RPMI8226 (cell line): ENCODE data around the gene LCE1E.

Source experiments
- DNase-seq: peaks from one replicate; pipeline ENCODE4 v3.0.0-alpha.2; 2015

LCE1E gene, protein sequence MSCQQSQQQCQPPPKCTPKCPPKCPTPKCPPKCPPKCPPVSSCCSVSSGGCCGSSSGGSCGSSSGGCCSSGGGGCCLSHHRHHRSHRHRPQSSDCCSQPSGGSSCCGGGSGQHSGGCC

DNA sequence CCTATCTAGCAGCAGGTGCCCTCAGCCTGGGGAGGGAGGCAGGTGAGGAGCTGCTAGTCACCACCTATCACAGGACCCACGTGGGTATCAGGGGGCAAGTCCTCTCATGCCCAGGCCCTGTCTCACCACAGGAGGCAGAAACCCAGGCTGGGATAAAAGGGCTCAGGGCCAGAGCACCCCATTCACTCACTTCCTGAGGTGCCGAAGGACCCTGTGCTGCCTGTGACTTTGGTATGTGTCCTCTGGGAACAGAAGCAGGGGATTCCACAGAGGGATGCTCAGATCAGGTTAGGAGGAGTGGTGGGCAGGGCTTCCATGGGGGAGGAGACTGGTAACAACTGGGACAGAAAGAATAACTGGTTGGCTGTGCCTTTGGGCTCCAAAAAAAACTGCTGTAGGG lies at the start of gene LCE1E:
TSS of gene LCE1E (plus strand) at position 181 of the 400 bp plus-strand sequence. CDS start 1,043 bp downstream, outside the sequence.
- DNase-seq: no peak

DNA sequence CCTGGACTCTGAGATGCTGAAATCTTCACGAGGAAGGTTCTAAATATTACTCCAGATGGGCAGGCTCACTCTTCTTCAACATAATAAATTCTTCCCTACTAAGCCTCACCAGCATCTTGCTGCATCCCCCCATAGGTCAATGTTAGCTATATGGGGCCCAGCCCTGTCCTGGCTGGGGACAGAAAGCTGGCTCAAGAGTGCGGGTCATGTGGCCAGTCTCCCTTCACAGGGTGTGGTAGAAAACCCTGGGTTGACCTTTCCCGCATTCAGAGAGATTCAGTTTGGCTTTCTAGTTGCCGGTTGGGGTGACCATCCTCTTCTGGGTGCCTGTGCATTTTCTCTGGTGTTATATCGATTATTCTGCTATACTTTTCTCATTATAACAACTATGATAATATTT lies 48.1 kb upstream of the LCE1E start:
- no peak for DNase-seq

DNA sequence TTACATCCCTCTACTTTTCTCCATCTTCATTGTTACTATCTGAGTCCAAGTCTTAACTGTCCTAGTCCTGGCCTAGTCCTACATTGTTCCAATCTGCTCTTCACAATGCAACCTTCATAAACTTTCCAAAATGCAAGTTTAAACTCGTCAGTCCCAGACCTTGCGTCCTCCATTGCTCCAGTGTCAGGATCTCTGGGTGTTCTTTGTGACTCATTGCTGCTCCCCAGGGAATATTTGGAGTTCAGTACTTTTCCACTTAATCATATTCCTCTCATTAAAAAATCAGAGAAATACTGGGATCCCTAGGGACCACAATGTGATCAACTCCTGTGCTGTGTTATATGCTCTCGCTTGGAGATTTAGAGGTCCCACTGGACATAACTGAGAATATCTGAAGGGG lies 46.2 kb upstream of the LCE1E start:
- DNase-seq: no peak

DNA sequence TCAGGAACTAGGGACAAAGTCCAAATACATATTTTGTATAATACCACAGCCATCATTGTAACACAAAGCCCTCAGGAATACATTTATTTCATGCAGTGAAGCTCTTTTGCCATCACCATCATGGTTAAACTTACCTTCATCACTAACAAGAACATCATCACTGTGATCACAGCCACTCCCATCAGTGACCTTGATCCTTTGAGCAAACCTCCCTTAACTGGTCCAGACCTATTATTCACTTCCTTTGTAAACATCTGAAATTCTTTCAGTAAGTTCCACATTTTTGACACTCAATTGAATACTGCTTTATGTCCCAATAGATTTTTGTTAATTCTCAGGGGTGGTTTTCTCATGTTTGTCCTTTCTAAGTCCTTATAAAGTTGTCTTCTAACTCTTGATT lies 44.4 kb upstream of the LCE1E start:
- no peak for DNase-seq

DNA sequence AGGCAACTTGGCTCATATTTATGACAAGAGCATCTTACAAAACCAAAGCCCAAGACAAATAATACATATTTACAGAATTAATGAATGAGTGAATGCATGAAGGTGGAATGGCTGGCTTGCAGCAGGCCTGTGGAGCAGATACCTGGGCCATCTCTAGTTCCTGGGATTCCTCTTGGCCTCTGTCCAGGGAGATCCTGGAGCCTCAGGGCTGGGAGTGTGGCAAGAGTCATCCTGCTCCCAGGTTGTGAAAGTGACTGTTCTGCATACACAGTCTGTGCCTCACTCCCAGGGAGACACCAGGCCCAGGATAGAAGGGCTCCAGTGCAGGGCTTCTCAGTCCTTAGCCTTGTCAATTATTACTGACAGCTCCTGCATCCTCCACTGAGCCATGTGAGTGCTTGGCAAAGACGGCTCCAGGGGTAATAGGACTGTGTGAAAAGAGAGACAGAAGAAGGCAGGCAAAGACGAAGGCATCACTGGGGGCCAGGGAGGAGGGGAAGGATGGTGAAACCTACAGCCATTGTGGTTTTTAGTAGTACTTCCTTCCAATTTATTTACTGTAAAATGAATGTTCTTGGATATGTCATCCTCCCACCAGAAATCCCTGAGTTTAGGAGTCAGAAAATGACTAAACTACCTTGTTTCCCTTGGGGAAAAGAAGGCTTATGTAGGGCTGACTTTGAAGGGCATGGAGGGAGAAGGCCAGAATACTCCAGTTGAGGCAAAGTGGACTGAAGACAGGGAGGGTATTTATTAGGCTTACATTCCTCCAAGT lies 42.5 kb upstream of the LCE1E start:
- DNase-seq: no peak

DNA sequence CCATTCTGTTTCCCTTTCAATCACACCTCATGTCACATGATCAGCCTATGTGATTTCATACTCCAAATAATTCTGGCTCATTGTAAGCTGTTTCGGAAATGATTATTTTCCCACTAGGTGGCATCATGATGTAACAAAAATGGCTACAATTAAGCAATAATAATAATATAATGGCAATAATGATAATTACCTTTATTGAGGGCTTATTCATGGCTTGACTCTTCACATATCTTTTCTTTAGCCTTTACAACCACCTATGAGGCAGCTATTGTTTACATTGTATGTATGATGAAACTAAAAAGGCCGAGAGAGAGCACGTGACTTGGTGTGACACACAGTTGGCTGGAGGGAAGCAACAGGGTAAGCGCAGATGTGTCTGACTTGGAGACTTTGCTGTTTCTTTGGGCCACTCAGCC lies 40.8 kb upstream of the LCE1E start:
- DNase-seq: no peak

DNA sequence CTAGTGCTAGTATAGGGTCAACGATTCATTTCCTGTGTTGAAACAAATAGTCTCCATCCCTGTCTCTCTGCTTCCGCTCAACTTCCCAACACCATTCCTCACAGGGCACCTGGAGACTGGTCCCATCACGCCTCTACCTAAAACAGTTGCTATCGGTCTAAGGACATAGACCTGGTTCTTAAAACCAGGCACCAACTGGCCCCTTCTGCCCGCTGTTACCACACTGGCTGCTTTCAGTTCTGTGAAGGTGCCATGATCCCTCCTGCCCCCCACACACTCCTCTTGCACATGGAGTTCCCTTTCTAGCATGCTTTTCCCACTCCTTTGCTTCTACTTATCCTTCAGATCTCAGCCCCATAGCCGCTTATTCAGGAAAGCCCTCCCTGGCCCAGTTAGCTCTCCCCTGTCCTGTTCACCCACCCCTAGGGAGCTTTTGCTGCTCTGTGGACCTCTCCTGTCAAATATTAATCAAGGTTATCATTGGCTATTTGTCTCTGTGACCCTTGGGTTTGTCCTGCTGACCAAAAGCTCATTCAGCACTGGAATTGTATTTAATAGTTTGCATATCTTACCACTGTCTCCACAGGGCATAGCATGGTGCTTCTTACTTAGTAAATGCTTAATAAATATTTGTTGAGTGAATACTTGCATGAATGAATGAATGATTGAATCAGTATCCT lies 40.2 kb upstream of the LCE1E start:
- DNase-seq: no peak

DNA sequence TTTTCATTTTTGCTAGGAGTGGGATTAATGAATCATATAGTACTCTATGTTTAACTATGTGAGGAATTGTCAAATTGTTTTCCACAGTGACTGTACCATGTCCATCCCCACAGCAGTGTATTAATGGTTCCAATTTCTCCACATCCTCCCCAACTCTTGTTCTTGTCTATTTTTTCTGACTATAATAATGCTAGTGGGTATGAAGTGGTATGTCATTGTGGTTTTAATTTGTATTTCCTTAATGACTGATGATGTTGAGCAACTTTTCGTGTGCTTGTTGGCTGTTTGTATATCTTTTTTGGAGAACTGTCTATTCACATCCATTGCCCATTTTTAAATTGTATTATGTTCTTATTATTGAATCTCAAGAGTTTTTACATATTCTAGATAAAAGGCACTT lies 38.2 kb upstream of the LCE1E start:
- no peak for DNase-seq

DNA sequence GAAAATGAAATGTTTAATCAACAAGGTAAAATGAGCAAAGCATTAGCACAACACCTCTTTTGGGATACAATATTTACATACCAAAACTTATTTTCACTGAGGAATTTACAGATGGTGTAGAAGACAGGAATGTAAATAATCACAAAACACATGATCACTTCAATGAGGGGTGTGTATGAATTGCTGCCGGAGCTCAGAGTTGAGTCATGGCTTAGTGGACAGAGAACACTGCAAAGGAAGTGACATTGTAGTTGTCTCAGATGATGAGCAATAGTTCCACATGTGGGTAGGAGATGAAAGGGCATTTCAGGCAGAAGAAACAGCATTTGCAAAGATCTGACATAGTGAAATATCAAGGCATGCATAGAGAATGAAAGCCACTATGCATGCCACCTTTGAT lies 33.8 kb upstream of the LCE1E start:
- DNase-seq: no peak

DNA sequence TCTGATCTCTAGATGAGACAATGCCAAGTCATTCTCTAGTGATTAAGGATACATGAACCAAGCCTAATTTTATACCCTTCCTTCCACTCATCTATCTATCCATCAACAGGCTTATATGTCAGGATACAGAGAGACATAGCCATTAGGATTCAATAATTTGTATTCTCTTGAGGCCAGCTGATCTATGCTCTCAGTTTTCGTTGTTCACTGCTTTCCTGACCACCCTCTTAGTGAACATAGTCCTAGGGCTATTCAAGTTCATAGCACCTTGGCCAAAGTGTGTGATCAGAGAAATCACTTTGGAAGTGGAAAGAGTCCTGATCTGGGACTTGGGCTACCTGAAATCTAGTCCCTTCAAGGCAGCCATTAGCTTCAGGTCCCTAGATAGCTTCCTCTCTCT lies 32.5 kb upstream of the LCE1E start:
- DNase-seq: no peak

DNA sequence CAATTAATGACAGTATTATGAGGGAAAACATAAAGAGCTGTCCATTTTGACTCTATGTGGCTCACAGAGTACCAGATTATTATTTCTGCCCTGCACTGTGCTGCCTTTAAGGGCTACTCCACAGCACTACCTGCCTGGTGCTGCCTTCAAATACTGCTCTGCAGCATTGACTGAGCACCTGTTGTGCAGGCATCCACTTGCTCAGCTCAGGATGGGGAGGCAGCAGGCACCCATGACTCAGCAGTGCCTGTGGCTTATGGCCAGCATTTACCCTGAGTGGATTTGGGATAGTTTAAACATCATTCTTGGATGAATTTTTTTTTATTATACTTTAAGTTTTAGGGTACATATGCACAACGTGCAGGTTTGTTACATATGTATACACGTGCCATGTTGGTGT lies 29.2 kb upstream of the LCE1E start:
- no peak for DNase-seq

DNA sequence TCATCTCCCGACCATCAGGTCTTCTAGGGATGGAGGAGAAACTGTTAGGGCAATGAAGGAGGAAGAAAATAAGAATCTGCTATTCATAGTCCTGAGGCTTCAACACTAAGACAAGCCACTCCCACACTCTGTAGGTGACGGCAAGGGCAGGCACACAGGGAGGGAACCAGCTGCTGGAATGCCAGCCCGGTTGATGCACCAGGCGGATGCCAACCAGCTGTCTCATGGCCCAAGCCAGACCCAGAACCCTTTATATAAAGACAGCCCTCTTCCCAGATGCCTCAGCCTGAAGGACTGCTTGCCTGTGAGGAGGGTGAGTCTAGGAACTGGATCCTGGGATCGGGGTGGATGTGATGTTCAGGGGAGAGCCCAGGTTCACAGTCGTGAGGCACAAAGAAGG lies 28.3 kb upstream of the LCE1E start, which contains the start of gene KPRP:
TSS of gene KPRP (plus strand) at position 279 of the 400 bp plus-strand sequence. CDS start 1,564 bp downstream, outside the sequence.
- DNase-seq: no peak

DNA sequence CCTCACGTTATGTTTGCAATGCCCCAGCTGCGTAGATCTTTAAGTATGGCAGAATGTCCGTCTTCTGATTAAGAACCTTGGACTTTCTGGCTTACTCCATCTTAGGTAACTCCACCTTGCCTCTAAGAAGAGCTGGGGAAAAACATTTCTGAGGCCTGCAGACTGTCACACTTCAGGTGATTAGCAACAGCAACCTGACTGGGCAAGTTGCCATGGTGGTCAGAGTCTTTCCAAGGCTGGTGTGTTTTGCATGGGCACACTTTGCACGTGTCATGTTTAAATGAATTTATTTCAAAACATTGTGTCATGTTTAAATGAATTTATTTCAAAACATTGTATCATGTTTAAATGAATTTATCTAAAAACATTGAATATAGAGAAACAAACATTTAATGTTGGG lies 27.4 kb upstream of the LCE1E start:
- DNase-seq: peak; percentile 6

DNA sequence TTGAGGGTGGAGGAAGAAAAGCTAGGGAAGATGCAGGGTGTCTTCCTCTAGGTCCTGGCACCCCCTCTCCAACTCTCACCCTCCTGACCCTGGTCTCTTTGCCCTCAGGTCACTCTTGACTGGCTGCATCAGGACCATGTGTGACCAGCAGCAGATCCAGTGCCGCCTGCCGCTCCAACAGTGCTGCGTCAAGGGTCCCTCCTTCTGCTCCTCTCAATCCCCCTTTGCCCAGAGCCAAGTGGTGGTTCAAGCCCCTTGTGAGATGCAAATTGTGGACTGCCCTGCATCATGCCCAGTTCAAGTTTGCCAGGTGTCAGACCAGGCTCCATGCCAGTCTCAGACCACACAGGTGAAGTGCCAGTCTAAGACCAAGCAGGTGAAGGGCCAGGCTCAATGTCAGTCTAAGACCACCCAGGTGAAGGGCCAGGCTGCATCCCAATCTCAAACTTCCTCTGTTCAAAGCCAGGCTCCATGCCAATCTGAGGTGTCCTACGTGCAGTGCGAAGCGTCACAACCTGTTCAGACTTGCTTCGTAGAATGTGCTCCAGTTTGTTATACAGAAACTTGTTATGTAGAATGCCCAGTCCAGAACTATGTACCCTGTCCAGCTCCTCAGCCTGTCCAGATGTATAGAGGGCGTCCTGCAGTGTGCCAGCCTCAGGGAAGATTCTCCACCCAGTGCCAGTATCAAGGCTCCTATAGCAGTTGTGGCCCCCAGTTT lies 26.4 kb upstream of the LCE1E start:
- no peak for DNase-seq

DNA sequence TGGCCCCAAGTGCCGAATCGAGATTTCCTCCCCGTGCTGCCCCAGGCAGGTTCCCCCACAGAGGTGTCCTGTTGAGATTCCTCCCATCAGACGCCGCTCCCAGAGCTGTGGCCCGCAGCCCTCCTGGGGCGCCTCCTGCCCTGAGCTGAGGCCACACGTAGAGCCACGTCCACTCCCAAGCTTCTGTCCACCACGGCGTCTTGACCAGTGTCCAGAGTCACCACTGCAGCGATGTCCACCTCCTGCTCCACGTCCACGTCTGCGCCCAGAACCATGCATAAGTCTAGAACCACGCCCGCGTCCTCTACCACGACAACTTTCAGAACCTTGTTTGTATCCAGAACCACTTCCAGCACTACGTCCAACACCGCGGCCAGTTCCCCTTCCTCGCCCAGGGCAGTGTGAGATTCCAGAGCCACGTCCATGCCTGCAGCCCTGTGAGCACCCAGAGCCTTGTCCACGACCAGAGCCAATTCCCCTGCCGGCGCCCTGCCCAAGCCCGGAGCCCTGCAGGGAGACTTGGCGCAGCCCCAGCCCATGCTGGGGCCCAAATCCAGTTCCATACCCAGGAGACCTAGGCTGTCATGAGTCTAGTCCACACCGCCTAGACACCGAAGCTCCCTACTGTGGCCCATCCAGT lies 25.4 kb upstream of the LCE1E start:
- no peak for DNase-seq

DNA sequence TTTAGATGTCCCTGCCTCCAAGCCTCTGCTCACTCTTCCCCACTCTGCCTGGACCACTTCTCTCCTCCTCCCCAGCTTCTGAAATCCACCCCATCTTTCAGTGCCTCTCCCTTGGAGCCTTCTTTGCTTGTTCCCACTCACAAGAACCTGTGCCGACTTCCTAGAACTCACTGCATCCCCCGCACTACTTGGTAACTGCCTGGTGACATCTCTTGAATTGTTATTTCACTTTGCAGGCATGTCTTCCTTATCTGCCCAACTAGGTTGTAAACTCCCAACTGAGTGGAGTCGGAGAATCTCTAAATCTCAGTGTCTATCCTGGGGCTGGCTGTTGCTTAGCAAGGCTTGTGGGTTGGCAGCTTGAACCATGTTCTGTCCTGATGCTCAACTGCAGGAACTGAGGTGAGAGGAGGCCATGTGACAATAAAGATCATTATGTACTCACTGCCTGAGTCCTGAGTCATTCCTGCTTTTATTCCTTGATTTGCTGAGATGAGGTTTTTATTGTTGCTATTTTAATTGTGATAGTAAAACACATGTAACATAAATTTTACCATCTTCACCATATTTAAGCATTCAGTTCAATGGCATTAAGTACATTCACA lies 24.3 kb upstream of the LCE1E start:
- no peak for DNase-seq

DNA sequence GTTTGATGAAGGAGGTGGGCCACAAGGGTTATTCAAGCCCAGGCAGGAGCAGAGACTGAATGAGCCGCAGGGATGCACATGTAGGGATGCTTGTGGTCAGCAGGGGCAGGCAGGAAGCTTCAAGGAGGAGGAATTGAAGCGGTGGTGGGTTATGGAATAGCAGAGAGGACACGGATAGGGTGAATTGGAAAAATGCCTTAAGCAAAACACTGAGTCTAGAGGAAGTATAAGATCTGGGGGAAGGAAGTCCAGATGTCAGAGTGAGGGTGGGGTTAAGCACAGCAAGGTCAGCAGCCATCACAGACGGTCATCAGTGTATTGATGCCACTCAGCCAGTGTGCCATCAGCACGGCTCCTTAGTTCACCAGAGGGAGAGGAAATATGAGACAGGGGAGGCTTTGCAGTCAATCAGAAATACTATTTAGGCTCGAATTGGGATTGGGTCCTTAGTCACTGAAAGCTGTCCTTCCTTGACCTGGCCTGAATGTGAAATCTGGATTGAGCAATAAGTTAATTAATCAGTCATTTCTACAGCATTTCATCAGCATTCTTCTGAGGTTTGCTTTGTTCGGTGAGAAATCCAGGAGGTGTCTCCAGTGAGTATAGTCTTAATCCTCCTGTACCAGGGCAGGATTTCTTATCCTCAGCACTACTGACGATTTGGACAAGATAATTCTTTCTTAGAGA lies 17.1 kb upstream of the LCE1E start:
- no peak for DNase-seq

DNA sequence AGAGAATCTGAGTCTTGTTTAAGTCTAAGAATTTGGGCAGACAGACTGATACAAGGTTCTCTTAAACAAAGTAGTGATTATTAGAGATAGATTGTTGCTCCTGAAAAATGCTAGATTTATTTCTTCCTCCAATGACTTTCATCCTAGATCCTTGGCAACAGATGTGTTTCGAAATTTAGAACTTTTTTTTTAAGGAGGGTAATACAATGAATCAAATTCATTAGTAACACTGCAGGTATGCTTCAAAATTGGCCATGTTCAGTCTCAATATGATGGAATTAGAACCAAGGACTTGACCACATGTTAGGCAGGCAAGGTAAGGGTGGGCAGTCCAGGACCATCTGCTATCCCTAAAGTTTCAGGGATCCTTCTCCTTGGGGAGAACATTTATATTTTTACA lies 15.6 kb upstream of the LCE1E start:
- DNase-seq: no peak

DNA sequence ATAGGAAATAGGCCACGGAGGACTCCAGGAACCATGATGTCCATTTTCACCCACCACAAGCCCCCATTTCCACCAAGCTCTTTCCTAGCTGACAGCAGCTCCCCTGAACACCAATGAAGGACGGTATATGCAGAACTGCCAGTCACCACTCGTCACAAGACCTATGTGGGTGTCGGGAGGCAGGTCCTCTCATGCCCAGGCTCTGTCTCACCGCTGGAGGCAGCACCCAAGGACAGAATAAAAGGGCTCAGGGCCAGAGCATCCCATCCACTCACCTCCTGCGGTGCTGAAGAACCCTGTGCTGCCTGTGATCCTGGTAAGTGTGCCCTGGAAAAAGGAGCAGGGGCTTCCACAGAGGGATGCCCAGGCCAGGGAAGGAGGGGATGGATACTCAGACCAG lies 11.2 kb upstream of the LCE1E start, which contains the start of gene LCE1F:
TSS of gene LCE1F (plus strand) at position 266 of the 400 bp plus-strand sequence. CDS start 1,232 bp downstream, outside the sequence.
- DNase-seq: no peak

DNA sequence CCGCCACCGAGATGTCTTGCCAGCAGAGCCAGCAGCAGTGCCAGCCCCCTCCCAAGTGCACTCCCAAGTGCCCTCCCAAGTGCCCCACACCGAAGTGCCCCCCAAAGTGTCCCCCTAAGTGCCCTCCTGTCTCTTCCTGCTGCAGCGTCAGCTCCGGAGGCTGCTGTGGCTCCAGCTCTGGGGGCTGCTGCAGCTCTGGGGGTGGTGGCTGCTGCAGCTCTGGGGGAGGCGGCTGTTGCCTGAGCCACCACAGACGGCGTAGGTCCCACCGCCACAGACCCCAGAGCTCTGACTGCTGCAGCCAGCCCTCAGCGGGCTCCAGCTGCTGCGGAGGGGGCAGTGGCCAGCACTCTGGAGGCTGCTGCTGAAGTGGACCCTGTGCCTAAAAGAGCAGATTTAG lies 9.7 kb upstream of the LCE1E start:
- no peak for DNase-seq

DNA sequence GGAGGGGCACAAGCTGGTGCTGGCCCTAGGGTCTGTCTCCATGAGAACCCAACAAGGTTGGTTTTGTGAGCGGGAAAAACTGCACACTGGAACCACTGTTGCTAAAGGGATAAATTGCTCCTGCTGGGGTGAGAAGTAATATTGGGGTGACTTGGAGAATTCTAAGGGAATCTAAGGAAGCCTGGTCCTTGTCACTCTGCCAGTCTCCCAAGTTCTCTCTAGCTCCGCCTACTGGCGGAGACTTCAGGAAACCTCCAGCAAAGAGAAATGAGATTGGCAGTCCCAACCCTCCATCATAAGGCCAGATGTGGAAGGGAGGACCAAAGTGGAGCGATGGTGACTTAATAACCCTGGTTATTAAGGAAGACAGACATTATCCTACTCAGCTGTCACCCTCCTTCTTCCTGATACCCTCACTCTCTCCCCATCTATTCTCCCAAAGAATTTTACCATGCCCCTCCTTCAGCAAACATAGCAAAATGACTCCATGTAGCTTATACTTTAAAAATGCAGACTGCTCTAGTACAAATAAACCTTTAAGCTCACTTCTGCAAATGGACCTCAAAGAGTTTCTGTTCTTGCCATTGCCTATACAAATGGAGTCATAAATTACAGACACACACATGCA lies 8.4 kb upstream of the LCE1E start:
- peak; percentile 34 for DNase-seq
